Neural cell (in vitro differentiated cells): ENCODE data around the gene FLYWCH2. TPM values are rescaled to one million over a fixed set of nuclear protein-coding genes. Genes with fewer than 3 reads are reported as not detected.

ENCODE experiments used
- H2AFZ ChIP-seq: fragments of 200-600, 300-800 bp; sonication (generic), shearing (Covaris generic); 2 replicates; pipeline ENCODE4 v1.6.0; 2014; ENCODE audit warnings: low read depth, mild to moderate bottlenecking, antibody characterized with exemption, low read length, moderate library complexity
- H3F3A ChIP-seq: fragments of 200-600 bp; shearing (Covaris generic); 2 replicates; pipeline ENCODE4 v1.6.1; 2016; ENCODE audit warnings: mild to moderate bottlenecking, moderate library complexity, mixed read lengths, antibody characterized with exemption, low read length; ENCODE audit not compliant: insufficient read depth, poor library complexity, severe bottlenecking
- H3K27ac ChIP-seq: fragments of 200-600, 300-800 bp; sonication (generic), shearing (Covaris generic); 2 replicates; pipeline ENCODE4 v1.5.1; 2014; ENCODE audit warnings: mild to moderate bottlenecking, low read length, moderate library complexity
- H3K27me3 ChIP-seq: fragments of 300-800, 200-600 bp; sonication (generic), shearing (Covaris generic); 2 replicates; pipeline ENCODE4 v1.6.0; 2014; ENCODE audit warnings: mild to moderate bottlenecking, low read depth, low read length, moderate library complexity; ENCODE audit not compliant: insufficient read depth
- H3K36me3 ChIP-seq: fragments of 300-800, 200-600 bp; sonication (generic), shearing (Covaris generic); 2 replicates; pipeline ENCODE4 v1.5.1; 2014; ENCODE audit warnings: mild to moderate bottlenecking, antibody characterized with exemption, low read length, moderate library complexity; ENCODE audit not compliant: insufficient read depth
- H3K4me2 ChIP-seq: fragments of 300-800, 200-600 bp; sonication (generic), shearing (Covaris generic); 2 replicates; pipeline ENCODE4 v1.6.0; 2014; ENCODE audit warnings: mild to moderate bottlenecking, low read length
- H3K4me3 ChIP-seq: fragments of 300-800, 200-600 bp; sonication (generic), shearing (Covaris generic); 2 replicates; pipeline ENCODE4 v1.5.1; 2014; ENCODE audit warnings: mild to moderate bottlenecking, low read length, moderate library complexity
- H3K79me2 ChIP-seq: fragments of 200-600 bp; shearing (Covaris generic); replicated peaks from 2 replicates; pipeline ENCODE4 v1.6.0; 2014; ENCODE audit warnings: mild to moderate bottlenecking, low read length, moderate library complexity; ENCODE audit not compliant: insufficient read depth
- H3K9ac ChIP-seq: fragments of 300-800, 200-600 bp; sonication (generic), shearing (Covaris generic); 2 replicates; pipeline ENCODE4 v1.6.1; 2016; ENCODE audit warnings: mild to moderate bottlenecking, low read length, mixed read lengths
- H3K9me2 ChIP-seq: fragments of 200-600 bp; shearing (Covaris generic); 2 replicates; pipeline ENCODE4 v1.6.1; 2016; ENCODE audit warnings: mild to moderate bottlenecking, low read length, mixed read lengths; ENCODE audit not compliant: insufficient read depth
- H3K9me3 ChIP-seq: fragments of 200-600, 300-800 bp; sonication (generic), shearing (Covaris generic); 2 replicates; pipeline ENCODE4 v1.6.1; 2016; ENCODE audit warnings: mild to moderate bottlenecking, mixed run types, low read length, moderate library complexity, mixed read lengths
- H4K20me1 ChIP-seq: fragments of 200-600 bp; shearing (Covaris generic); 2 replicates; pipeline ENCODE4 v1.6.1; 2016; ENCODE audit warnings: mild to moderate bottlenecking, mixed run types; ENCODE audit not compliant: insufficient read depth
- EP300 ChIP-seq: fragments of 450-650 bp; conservative IDR thresholded peaks from 2 replicates; pipeline ENCODE4 v1.6.1; 2014; ENCODE audit warnings: antibody characterized with exemption, mild to moderate bottlenecking, moderate library complexity; ENCODE audit not compliant: poor library complexity, severe bottlenecking
- EZH2 ChIP-seq: fragments of 200-600, 300-800 bp; shearing (Covaris generic), sonication (generic); IDR thresholded peaks from 2 replicates; pipeline ENCODE4 v1.6.1; 2014; ENCODE audit warnings: antibody characterized with exemption, low read length, borderline replicate concordance, mild to moderate bottlenecking; ENCODE audit not compliant: insufficient read depth, poor library complexity, severe bottlenecking
- MXI1 ChIP-seq: fragments of 450-650 bp; conservative IDR thresholded peaks from 2 replicates; pipeline ENCODE4 v1.6.1; 2014; ENCODE audit warnings: antibody characterized with exemption, mild to moderate bottlenecking; ENCODE audit not compliant: poor library complexity, severe bottlenecking
- POLR2AphosphoS5 ChIP-seq: IDR thresholded peaks from 2 replicates; pipeline ENCODE4 v1.6.1; 2012
- RAD21 ChIP-seq: fragments of 450-650 bp; conservative IDR thresholded peaks from 2 replicates; pipeline ENCODE4 v1.6.1; 2014; ENCODE audit warnings: antibody characterized with exemption, mild to moderate bottlenecking, moderate library complexity
- SMC3 ChIP-seq: fragments of 450-650 bp; conservative IDR thresholded peaks from 2 replicates; pipeline ENCODE4 v1.6.1; 2014; ENCODE audit warnings: antibody characterized with exemption, mild to moderate bottlenecking, moderate library complexity; ENCODE audit not compliant: poor library complexity
- TAF1 ChIP-seq: IDR thresholded peaks from 2 replicates; pipeline ENCODE4 v1.6.1; 2012; ENCODE audit warnings: low read depth
- polyA plus RNA-seq: library from polyadenylated mRNA; depleted of rRNA; stranded (reverse); fragments of >200 nt; gene quantifications from 2 replicates; pipeline ENCODE4 v1.2.3, GENCODE V29; 2014
- TF ChIP-seq, protein P1 (sequence below): IDR thresholded peaks from 2 replicates; pipeline ENCODE4 v1.6.1; 2012; ENCODE audit warnings: borderline replicate concordance

Gene FLYWCH2
- polyA plus RNA-seq, 1 donor from 2014 or later, result 193 TPM

- H3K36me3 ChIP-seq, result no peaks in the 10 kb centered on the region
- no peak for TF ChIP-seq SMC3
- no peak within 1 kb of the TSS for H2AFZ ChIP-seq
These were observed 25.4 kb upstream of the FLYWCH2 start, which contains the start of gene PRSS22 for GRCh38 chr16:2857451-2858244. PRSS22 (minus strand) TSS chr16:2858170; CDS start chr16:2858104, 66 bp downstream.

DNA sequence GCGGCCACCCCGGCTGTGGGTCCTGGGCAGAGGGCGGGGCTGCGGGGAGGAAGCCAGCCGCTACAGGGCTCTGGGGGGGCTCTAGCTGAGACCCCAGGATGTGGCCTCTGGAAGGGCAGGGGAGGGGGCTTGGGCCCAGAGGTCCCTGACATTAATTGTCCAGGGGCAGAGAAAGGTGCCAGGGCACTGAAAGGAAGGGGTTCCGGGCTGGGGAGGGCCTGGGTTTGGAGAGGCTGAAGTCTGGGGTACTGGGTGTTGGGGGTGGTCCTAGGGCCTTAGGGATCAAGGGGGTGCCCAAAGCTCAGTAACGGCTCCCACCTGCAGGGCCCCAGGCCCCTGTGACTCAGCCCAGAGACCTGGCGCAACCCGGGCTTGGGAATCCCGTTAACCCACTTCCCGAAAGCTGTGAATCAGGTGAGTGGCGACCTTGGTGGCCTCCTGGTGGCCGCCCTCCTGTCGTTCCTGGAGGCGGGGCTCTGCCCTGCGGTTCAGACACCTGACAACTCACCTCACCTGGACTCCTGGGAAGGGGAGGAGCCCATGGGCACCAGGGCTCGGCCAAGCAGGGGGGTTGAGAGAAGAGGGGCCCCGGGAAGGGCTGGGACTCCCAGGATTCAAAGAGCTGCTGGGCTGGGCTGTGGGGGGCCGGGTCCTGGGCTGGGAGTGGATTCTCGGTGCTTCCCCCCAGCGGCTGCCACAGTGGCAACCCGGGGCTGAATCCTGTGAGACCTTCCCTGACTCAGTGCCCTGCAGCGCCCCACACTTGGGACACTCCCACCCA is 24.6 kb upstream of the FLYWCH2 start:
- no peaks in the 10 kb centered on the region for H3K79me2 ChIP-seq
- no peaks in the 10 kb centered on the region for H3K9me2 ChIP-seq
- no peak overlapping the region for H3K4me2 ChIP-seq
- H3K27me3 ChIP-seq, result peaks cover 40% of the 10 kb centered on the region
- H3K36me3 ChIP-seq, result no peaks in the 10 kb centered on the region
- H3K9me3 ChIP-seq, result no peaks in the 10 kb centered on the region
- H4K20me1 ChIP-seq, result no peaks in the 10 kb centered on the region
- TF ChIP-seq, protein P1, sequence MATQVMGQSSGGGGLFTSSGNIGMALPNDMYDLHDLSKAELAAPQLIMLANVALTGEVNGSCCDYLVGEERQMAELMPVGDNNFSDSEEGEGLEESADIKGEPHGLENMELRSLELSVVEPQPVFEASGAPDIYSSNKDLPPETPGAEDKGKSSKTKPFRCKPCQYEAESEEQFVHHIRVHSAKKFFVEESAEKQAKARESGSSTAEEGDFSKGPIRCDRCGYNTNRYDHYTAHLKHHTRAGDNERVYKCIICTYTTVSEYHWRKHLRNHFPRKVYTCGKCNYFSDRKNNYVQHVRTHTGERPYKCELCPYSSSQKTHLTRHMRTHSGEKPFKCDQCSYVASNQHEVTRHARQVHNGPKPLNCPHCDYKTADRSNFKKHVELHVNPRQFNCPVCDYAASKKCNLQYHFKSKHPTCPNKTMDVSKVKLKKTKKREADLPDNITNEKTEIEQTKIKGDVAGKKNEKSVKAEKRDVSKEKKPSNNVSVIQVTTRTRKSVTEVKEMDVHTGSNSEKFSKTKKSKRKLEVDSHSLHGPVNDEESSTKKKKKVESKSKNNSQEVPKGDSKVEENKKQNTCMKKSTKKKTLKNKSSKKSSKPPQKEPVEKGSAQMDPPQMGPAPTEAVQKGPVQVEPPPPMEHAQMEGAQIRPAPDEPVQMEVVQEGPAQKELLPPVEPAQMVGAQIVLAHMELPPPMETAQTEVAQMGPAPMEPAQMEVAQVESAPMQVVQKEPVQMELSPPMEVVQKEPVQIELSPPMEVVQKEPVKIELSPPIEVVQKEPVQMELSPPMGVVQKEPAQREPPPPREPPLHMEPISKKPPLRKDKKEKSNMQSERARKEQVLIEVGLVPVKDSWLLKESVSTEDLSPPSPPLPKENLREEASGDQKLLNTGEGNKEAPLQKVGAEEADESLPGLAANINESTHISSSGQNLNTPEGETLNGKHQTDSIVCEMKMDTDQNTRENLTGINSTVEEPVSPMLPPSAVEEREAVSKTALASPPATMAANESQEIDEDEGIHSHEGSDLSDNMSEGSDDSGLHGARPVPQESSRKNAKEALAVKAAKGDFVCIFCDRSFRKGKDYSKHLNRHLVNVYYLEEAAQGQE, result no peak
- no peak for TF ChIP-seq SMC3
- TF ChIP-seq TAF1, result no peak
- TF ChIP-seq EZH2, result no peak
- no peak for TF ChIP-seq EP300
- TF ChIP-seq RAD21, result no peak
- no peak for TF ChIP-seq POLR2AphosphoS5
- TF ChIP-seq MXI1, result no peak
- no peak overlapping the region for H3K27ac ChIP-seq
- no peak overlapping the region for H2AFZ ChIP-seq
- no peaks in the 10 kb centered on the region for H3F3A ChIP-seq
- H3K9ac ChIP-seq, result no peak overlapping the region
- H3K4me3 ChIP-seq, result no peak overlapping the region

More at GRCh38 chr16:2857451-2858244, 25.4 kb upstream of the FLYWCH2 start, which contains the start of gene PRSS22:
- peaks cover 40% of the 10 kb centered on the region for H3K27me3 ChIP-seq
- H3K4me2 ChIP-seq, result no peak within 1 kb of the TSS
- no peak within 1 kb of the TSS for H3K9ac ChIP-seq
- H3K79me2 ChIP-seq, result no peaks in the 10 kb centered on the region
- no peaks in the 10 kb centered on the region for H4K20me1 ChIP-seq
- no peaks in the 10 kb centered on the region for H3K9me2 ChIP-seq
- no peak within 1 kb of the TSS for H3K4me3 ChIP-seq
- H3K27ac ChIP-seq, result no peak within 1 kb of the TSS
- H3K9me3 ChIP-seq, result no peaks in the 10 kb centered on the region
- H3F3A ChIP-seq, result no peaks in the 10 kb centered on the region
